Testis (tissue), 3 donors: ENCODE data around the gene TOMM40. TPM values are rescaled to one million over a fixed set of nuclear protein-coding genes. Genes with fewer than 3 reads are reported as not detected.

ENCODE experiments used
- DNase-seq: peaks from one replicate; pipeline ENCODE4 v3.0.0-alpha.2; 2019
- H3K27ac ChIP-seq, 2 donors: fragments of 200-600 bp; sonication (generic); one replicate each; pipeline ENCODE4 v1.5.1; 2019
- H3K27me3 ChIP-seq: fragments of 200-600 bp; sonication (generic); one replicate; pipeline ENCODE4 v1.5.1; 2019
- H3K36me3 ChIP-seq: fragments of 200-600 bp; sonication (generic); one replicate; pipeline ENCODE4 v1.5.1; 2017; ENCODE audit warnings: low read depth; ENCODE audit errors: missing control alignments
- H3K4me1 ChIP-seq: fragments of 200-600 bp; sonication (generic); one replicate; pipeline ENCODE4 v1.5.1; 2019
- H3K4me3 ChIP-seq, 2 donors: fragments of 200-600 bp; sonication (generic); one replicate each; pipeline ENCODE4 v1.5.1; 2017 to 2019
- H3K9me3 ChIP-seq: fragments of 200-600 bp; sonication (generic); one replicate; pipeline ENCODE4 v1.5.1; 2017
- CTCF ChIP-seq, 3 experiments: fragments of 450-650 bp in 2 of 3; fragments of 200-600 bp in 1 of 3; sonication (generic) in 1 of 3; IDR thresholded peaks; one replicate each; pipeline ENCODE4 v1.5.1; 2016 to 2019; ENCODE audit warnings: antibody characterized with exemption in 3 of 3, mild to moderate bottlenecking in 2 of 3, moderate library complexity in 1 of 3
- POLR2A ChIP-seq: fragments of 450-650 bp; IDR thresholded peaks from one replicate; pipeline ENCODE4 v1.6.1; 2017; ENCODE audit warnings: antibody characterized with exemption, mild to moderate bottlenecking, moderate library complexity
- WGBS, 2 donors: methylation state at CpG; one replicate each; pipeline ENCODE4 v1.1.5; 2018; 5-methylcytosine and 5-hydroxymethylcytosine counted together
- intact Hi-C: fragments of 100-400 bp; cut with DNase I; formaldehyde crosslinking; loops from one replicate; pipeline ENCODE4 v1.15.1; 2023; ENCODE audit warnings: low total_unique reads
- polyA plus RNA-seq: library from polyadenylated mRNA; stranded (reverse); fragments of 350-450 nt; fragmentation: Illumina TruSeq; extraction: RNeasy Lipid Tissue Mini Kit (QIAGEN cat#74804); gene quantifications from one replicate; pipeline ENCODE4 v1.2.3, GENCODE V29; 2014; ENCODE audit warnings: low read depth, low replicate concordance; ENCODE audit not compliant: insufficient read depth
- total RNA-seq, 2 donors: library from RNA; depleted of rRNA; stranded (reverse); fragments of >200 nt; gene quantifications; one replicate each; pipeline ENCODE4 v1.2.3, GENCODE V29; 2016

TOMM40 gene
- total and polyA plus RNA-seq, 3 donors from 2014 or later: 43.1 to 67.3 (median 54.7) TPM

GRCh38 chr19:44894946-44895345 lies 3.9 kb downstream of the TOMM40 start:
- no peaks in the 10 kb centered on the region for H3K27me3 ChIP-seq
- peaks cover 13% of the 10 kb centered on the region for H3K4me1 ChIP-seq
- no peak for TF ChIP-seq POLR2A
- TF ChIP-seq CTCF (IDR thresholded peaks at IDR 0.05): no peak
- no peaks in the 10 kb centered on the region for H3K9me3 ChIP-seq
- 78 to 79% methylated on average over 9 of the region's 9 CpGs for WGBS, 2 donors
- no peak overlapping the region for H3K4me3 ChIP-seq
- no peak overlapping the region for H3K27ac ChIP-seq
- H3K36me3 ChIP-seq: no peaks in the 10 kb centered on the region
- no peak for DNase-seq
- intact Hi-C loops: no loop called here

- H3K27me3 ChIP-seq: no peaks in the 10 kb centered on the region
- WGBS, 2 donors: 76 to 90% methylated on average over 4 to 8 of the region's 8 CpGs
- no peaks in the 10 kb centered on the region for H3K36me3 ChIP-seq
- no peak overlapping the region for H3K4me3 ChIP-seq
- TF ChIP-seq CTCF (IDR thresholded peaks at IDR 0.05): no peak
- no peak for TF ChIP-seq POLR2A
- no peak overlapping the region for H3K27ac ChIP-seq
- no peak for DNase-seq
- intact Hi-C loops: no loop called here
- no peaks in the 10 kb centered on the region for H3K9me3 ChIP-seq
- no peaks in the 10 kb centered on the region for H3K4me1 ChIP-seq
These were observed 6.8 kb downstream of the TOMM40 start for GRCh38 chr19:44897835-44898234.

GRCh38 chr19:44900328-44901244 lies 9.5 kb downstream of the TOMM40 start:
- Histone ChIP-seq H3K4me3 (no peak overlapping the region), H3K4me1 (peaks cover 20% of the 10 kb centered on the region), H3K9me3 (no peaks in the 10 kb centered on the region), H3K36me3 (no peaks in the 10 kb centered on the region), H3K27ac (no peak overlapping the region), H3K27me3 (no peaks in the 10 kb centered on the region)
- intact Hi-C loops: loop anchor here (5.0 kb wide), 1 partner anchor 52 kb away; no protein-coding TSS in a partner anchor
- 94 to 95% methylated on average over 9 to 19 of the region's 19 CpGs for WGBS, 2 donors
- no peak for TF ChIP-seq CTCF (IDR thresholded peaks at IDR 0.05)
- TF ChIP-seq POLR2A: no peak
- DNase-seq: no peak

GRCh38 chr19:44903216-44903601 lies 12.2 kb downstream of the TOMM40 start:
- DNase-seq: no peak
- Histone ChIP-seq H3K27me3 (no peaks in the 10 kb centered on the region), H3K4me3 (no peak overlapping the region)

More at GRCh38 chr19:44903216-44903601, 12.2 kb downstream of the TOMM40 start:
- TF ChIP-seq CTCF (IDR thresholded peaks at IDR 0.05) (no peak), POLR2A (no peak)
- Histone ChIP-seq H3K4me1 (peaks cover 22% of the 10 kb centered on the region), H3K9me3 (no peaks in the 10 kb centered on the region), H3K27ac (no peak overlapping the region), H3K36me3 (no peaks in the 10 kb centered on the region)
- WGBS, 2 donors: 65 to 79% methylated on average over 13 to 15 of the region's 15 CpGs
- intact Hi-C loops: loop anchor here (5.0 kb wide), 1 partner anchor 49 kb away; no protein-coding TSS in a partner anchor
